ENCODE measurements around the gene GPR176.

Gene GPR176

GRCh38 chr15:39781147-39781966, 138.7 kb downstream of the GPR176 start:
- no peak for DNase-seq

GRCh38 chr15:39778021-39778420, 142.0 kb downstream of the GPR176 start:
- no peak for DNase-seq

GRCh38 chr15:39777496-39777895, 142.6 kb downstream of the GPR176 start:
- DNase-seq, result no peak

GRCh38 chr15:39776068-39776467, 144.0 kb downstream of the GPR176 start:
- DNase-seq, result no peak

- no peak for DNase-seq
These were observed 145.3 kb downstream of the GPR176 start for GRCh38 chr15:39774688-39775267.

- peak; percentile 71 for DNase-seq
These were observed 149.0 kb downstream of the GPR176 start for GRCh38 chr15:39770748-39771689.

GRCh38 chr15:39767921-39768320, 152.1 kb downstream of the GPR176 start:
- peak; percentile 44 for DNase-seq

GRCh38 chr15:39761006-39761405, 159.1 kb downstream of the GPR176 start:
- DNase-seq, result no peak

GRCh38 chr15:39756806-39757522, 163.1 kb downstream of the GPR176 start:
- peak; percentile 87 for DNase-seq

GRCh38 chr15:39752991-39753390, 167.1 kb downstream of the GPR176 start:
- no peak for DNase-seq

GRCh38 chr15:39752246-39752645, 167.8 kb downstream of the GPR176 start:
- DNase-seq, result no peak

All from NCI-H2171 treated with DMSO at 0.1 percent for 48 hours (cell line).